GM18507 (cell line): ENCODE results near the gene GRIK4.

ENCODE experiments used
- DNase-seq: peaks from one replicate; pipeline ENCODE4 v3.0.0; 2011; ENCODE audit warnings: low read depth; ENCODE audit not compliant: insufficient read length; ENCODE audit errors: extremely low spot score
- FAIRE-seq: peaks from 2 replicates; lab custom pipeline; 2011; peaks lifted over from hg19 to GRCh38; lab: Jason Lieb, UNC

Gene GRIK4

GRCh38 chr11:120810251-120810650, 298.7 kb downstream of the GRIK4 start:
- no peak for DNase-seq
- no peak for FAIRE-seq

- FAIRE-seq: no peak
- DNase-seq: no peak
Measured at GRCh38 chr11:120811199-120811598, 299.7 kb downstream of the GRIK4 start.

- no peak for FAIRE-seq
- no peak for DNase-seq
Measured at GRCh38 chr11:120811731-120812130, 300.2 kb downstream of the GRIK4 start.

GRCh38 chr11:120814531-120815318, 303.2 kb downstream of the GRIK4 start:
- DNase-seq: no peak
- no peak for FAIRE-seq

GRCh38 chr11:120815319-120816100, 304.0 kb downstream of the GRIK4 start:
- FAIRE-seq (no peak), DNase-seq (no peak)

- FAIRE-seq: no peak
- no peak for DNase-seq
Measured at GRCh38 chr11:120816176-120816575, 304.6 kb downstream of the GRIK4 start.

- FAIRE-seq (no peak), DNase-seq (no peak)
Measured at GRCh38 chr11:120816711-120817110, 305.2 kb downstream of the GRIK4 start.

GRCh38 chr11:120817158-120817557, 305.6 kb downstream of the GRIK4 start:
- no peak for DNase-seq
- FAIRE-seq: no peak

GRCh38 chr11:120818097-120818496, 306.5 kb downstream of the GRIK4 start:
- FAIRE-seq (no peak), DNase-seq (no peak)

- no peak for DNase-seq
- FAIRE-seq: peak; percentile 63
Measured at GRCh38 chr11:120819003-120819402, 307.5 kb downstream of the GRIK4 start.

GRCh38 chr11:120819437-120820365, 308.2 kb downstream of the GRIK4 start:
- FAIRE-seq (no peak), DNase-seq (no peak)

GRCh38 chr11:120823159-120823558, 311.6 kb downstream of the GRIK4 start:
- no peak for FAIRE-seq
- DNase-seq: no peak

- FAIRE-seq (no peak), DNase-seq (no peak)
Measured at GRCh38 chr11:120824242-120824641, 312.7 kb downstream of the GRIK4 start.

- no peak for DNase-seq
- FAIRE-seq: no peak
Measured at GRCh38 chr11:120827198-120827597, 315.6 kb downstream of the GRIK4 start.

GRCh38 chr11:120827820-120828219, 316.3 kb downstream of the GRIK4 start:
- DNase-seq (no peak), FAIRE-seq (no peak)

GRCh38 chr11:120828847-120829246, 317.3 kb downstream of the GRIK4 start:
- DNase-seq (no peak), FAIRE-seq (no peak)

GRCh38 chr11:120830085-120830620, 318.6 kb downstream of the GRIK4 start:
- no peak for FAIRE-seq
- DNase-seq: no peak

GRCh38 chr11:120832481-120833238, 321.1 kb downstream of the GRIK4 start:
- DNase-seq: no peak

GRCh38 chr11:120834686-120835210, 323.2 kb downstream of the GRIK4 start:
- FAIRE-seq: no peak

More at GRCh38 chr11:120832481-120833238, 321.1 kb downstream of the GRIK4 start:
- no peak for FAIRE-seq

More at GRCh38 chr11:120834686-120835210, 323.2 kb downstream of the GRIK4 start:
- DNase-seq: no peak
